Endothelial cell of umbilical vein (primary cell): ENCODE measurements around the gene TSPAN9. TPM values are rescaled to one million over a fixed set of nuclear protein-coding genes. Genes with fewer than 3 reads are reported as not detected.

Experiments used
- BruUV-seq: library from RNA; stranded (reverse); fragments of 400-500 nt; replicated peaks from 2 replicates; lab custom pipeline; 2021; lab: Mats Ljungman, UMichigan
- CTCF ChIA-PET: fragments of 300-600, 350-600 bp; sonication (Branson Sonifier 250); formaldehyde crosslinking; loops from one replicate; lab custom pipeline; 2021; ENCODE audit warnings: antibody characterized with exemption, inconsistent platforms; lab: Charles Lee
- POLR2A ChIA-PET: fragments of 300-600, 350-600 bp; sonication (Branson Sonifier 250); formaldehyde crosslinking; loops from one replicate; lab custom pipeline; 2021; ENCODE audit warnings: antibody characterized with exemption, inconsistent platforms; lab: Charles Lee
- DNase-seq: peaks from one replicate; pipeline ENCODE4 v3.0.0-alpha.2; 2011; ENCODE audit warnings: low read depth, low spot score
- FAIRE-seq: peaks from 2 replicates; lab custom pipeline; 2011; peaks lifted over from hg19 to GRCh38; lab: Jason Lieb, UNC
- H2AFZ ChIP-seq: 2 replicates; pipeline ENCODE4 v1.6.0; 2012; ENCODE audit warnings: low read depth, low read length, control low read depth, inconsistent platforms
- H3K27ac ChIP-seq: 2 replicates; pipeline ENCODE4 v1.5.1; 2011; ENCODE audit warnings: low read depth, mild to moderate bottlenecking, control low read depth, low read length, moderate library complexity; ENCODE audit not compliant: insufficient read depth
- H3K27me3 ChIP-seq, 2 experiments: 2 replicates each; pipeline versions ENCODE4 v1.6.0 to v1.6.1; 2011; ENCODE audit warnings: low read length in 2 of 2, mixed read lengths in 1 of 2; ENCODE audit not compliant: control insufficient read depth in 2 of 2, insufficient read depth in 2 of 2
- H3K36me3 ChIP-seq, 2 experiments: 2 replicates in 1 of 2; 3 replicates in 1 of 2; pipeline ENCODE4 v1.5.1; 2011; ENCODE audit warnings: low read length in 2 of 2, mild to moderate bottlenecking in 1 of 2, moderate library complexity in 1 of 2; ENCODE audit not compliant: control insufficient read depth in 2 of 2, insufficient read depth in 2 of 2; ENCODE audit errors: extremely low read depth in 1 of 2
- H3K4me1 ChIP-seq: 3 replicates; pipeline ENCODE4 v1.5.1; 2011; ENCODE audit warnings: mild to moderate bottlenecking, low read length; ENCODE audit not compliant: control insufficient read depth, insufficient read depth; ENCODE audit errors: extremely low read depth
- H3K4me2 ChIP-seq: 2 replicates; pipeline ENCODE4 v1.6.1; 2011; ENCODE audit warnings: low read length, control low read depth, mixed read lengths; ENCODE audit not compliant: insufficient read depth
- H3K4me3 ChIP-seq, 3 experiments: fragments of 200-600 bp in 1 of 3; sonication (generic), shearing (Covaris generic) in 1 of 3; replicated peaks in 1 of 3; 2 replicates each; pipeline ENCODE4 v1.5.1; 2011 to 2016; ENCODE audit warnings: control low read depth in 3 of 3, low read length in 3 of 3, mild to moderate bottlenecking in 2 of 3, inconsistent platforms in 1 of 3, low read depth in 1 of 3, moderate library complexity in 1 of 3; ENCODE audit not compliant: insufficient read depth in 1 of 3
- H3K79me2 ChIP-seq: 2 replicates; pipeline ENCODE4 v1.6.0; 2012; ENCODE audit warnings: low read length, inconsistent platforms; ENCODE audit not compliant: control insufficient read depth, insufficient read depth
- H3K9ac ChIP-seq: replicated peaks from 2 replicates; pipeline ENCODE3; 2011; ENCODE audit warnings: low read length, control low read depth; ENCODE audit not compliant: insufficient read depth; ENCODE audit errors: extremely low read depth
- H3K9me1 ChIP-seq: replicated peaks from 3 replicates; pipeline ENCODE4 v1.6.0; 2011; ENCODE audit warnings: mild to moderate bottlenecking, low read length; ENCODE audit not compliant: control insufficient read depth, insufficient read depth; ENCODE audit errors: extremely low read depth
- H3K9me3 ChIP-seq: replicated peaks from 2 replicates; pipeline ENCODE4 v1.5.1; 2012; ENCODE audit warnings: low read length, inconsistent platforms; ENCODE audit not compliant: control insufficient read depth, insufficient read depth
- H4K20me1 ChIP-seq: replicated peaks from 2 replicates; pipeline ENCODE3; 2011; ENCODE audit warnings: mild to moderate bottlenecking, low read length; ENCODE audit not compliant: control insufficient read depth, insufficient read depth; ENCODE audit errors: extremely low read depth
- EZH2 ChIP-seq: IDR thresholded peaks from 2 replicates; pipeline ENCODE4 v1.6.1; 2012; ENCODE audit warnings: borderline replicate concordance, low read depth, mild to moderate bottlenecking, moderate library complexity, low read length, inconsistent platforms; ENCODE audit not compliant: severe bottlenecking
- JUN ChIP-seq: IDR thresholded peaks from 2 replicates; pipeline ENCODE4 v1.6.1; 2011; ENCODE audit warnings: borderline replicate concordance, low read depth; ENCODE audit not compliant: insufficient read length, insufficient read depth
- dilution Hi-C: fragments of 300-500 bp; cut with MboI; formaldehyde crosslinking; loops from one replicate; pipeline ENCODE4 v1.15.0; 2019; ENCODE audit warnings: low sequenced_read_pairs; ENCODE audit not compliant: extremely low pct_ligation_motif_present
- intact Hi-C: fragments of 100-400 bp; cut with micrococcal nuclease; formaldehyde crosslinking; loops from one replicate; pipeline ENCODE4 v1.10.0; 2022
- polyA plus RNA-seq, 4 experiments: library from polyadenylated mRNA; depleted of rRNA in 3 of 4; stranded (reverse) in 3 of 4; unstranded in 1 of 4; fragments of >200 nt; gene quantifications; 2 replicates each; pipeline versions ENCODE4 v1.2.1 to v1.2.3, GENCODE V29; 2011 to 2012; ENCODE audit warnings: missing spikeins in 1 of 4
- total RNA-seq: library from RNA; stranded (reverse); gene quantifications from 2 replicates; pipeline ENCODE4 v1.2.3, GENCODE V29; 2021
- TF ChIP-seq, protein P1 (sequence below): IDR thresholded peaks from 2 replicates; pipeline ENCODE4 v1.6.1; 2011; ENCODE audit not compliant: insufficient read depth, insufficient read length
- TF ChIP-seq, protein P2 (sequence below), 2 donors: IDR thresholded peaks; 1 replicate in 1 of 2; 2 replicates in 1 of 2; pipeline ENCODE4 v1.5.1; 2011; ENCODE audit warnings: low read length in 2 of 2, mild to moderate bottlenecking in 2 of 2, moderate library complexity in 2 of 2, control low read depth in 1 of 2, inconsistent platforms in 1 of 2, low read depth in 1 of 2; ENCODE audit not compliant: insufficient read depth in 1 of 2; ENCODE audit errors: extremely low read depth in 1 of 2

TSPAN9 gene
- total and polyA plus RNA-seq, 2 donors (not counting 3 experiments of a cell fraction or from before 2014, with no cell fraction given) = 43.3 to 66.8 TPM

DNA sequence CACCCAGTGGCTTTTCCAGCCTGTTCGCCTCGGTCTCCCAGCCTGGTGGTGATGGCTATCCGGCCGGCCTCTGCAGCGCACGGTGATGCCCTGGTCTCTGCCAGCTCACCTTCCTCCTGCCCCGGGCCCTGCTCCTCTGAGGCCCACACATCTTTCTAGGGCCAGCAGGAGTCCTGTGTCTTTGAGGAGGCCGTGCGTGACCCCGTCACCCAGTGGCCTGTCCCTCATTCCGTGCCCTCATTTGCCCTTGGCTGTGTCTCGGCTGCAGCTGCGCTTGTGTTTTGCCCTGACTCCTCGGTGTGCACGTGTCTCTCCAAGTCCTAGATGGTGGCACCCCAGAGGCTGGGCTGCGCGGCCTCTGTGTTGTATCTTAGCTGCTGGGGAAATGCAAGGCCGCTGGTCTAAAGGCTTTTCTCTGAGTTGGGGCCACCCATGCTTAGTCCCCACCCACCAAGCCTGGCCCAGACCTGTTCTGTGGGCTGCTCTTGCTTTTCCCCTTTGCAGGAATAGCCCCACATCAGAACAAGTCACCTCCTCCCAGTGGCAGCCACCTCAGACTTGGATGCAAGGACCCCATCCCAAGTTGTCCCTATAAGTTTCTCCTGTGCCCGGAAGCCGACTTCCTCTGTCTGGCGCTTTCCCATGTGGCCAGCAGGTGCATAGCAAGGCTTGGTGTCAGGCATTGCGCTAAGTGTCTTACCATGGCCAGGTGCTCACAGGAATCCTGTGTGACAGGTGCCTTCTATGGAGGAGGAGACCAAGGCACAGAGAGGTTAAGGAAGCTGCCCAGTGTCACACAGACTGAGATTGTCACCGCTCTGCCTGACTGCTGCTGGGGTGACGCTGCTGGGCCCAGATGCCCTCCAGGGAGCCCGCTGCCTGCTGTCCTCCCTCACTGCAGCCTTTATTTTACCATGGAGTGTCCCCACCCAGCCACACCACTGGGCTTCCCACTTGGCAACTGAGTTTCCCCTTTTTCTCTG is 64.5 kb downstream of the TSPAN9 start:
- no peaks in the 10 kb centered on the region for H3K9me1 ChIP-seq
- H3K36me3 ChIP-seq = no peaks in the 10 kb centered on the region
- no peak overlapping the region for H3K9ac ChIP-seq
- no peaks in the 10 kb centered on the region for H3K9me3 ChIP-seq
- no TSS peak for BruUV-seq
- no peak for DNase-seq
- H3K27me3 ChIP-seq = no peaks in the 10 kb centered on the region
- no peak overlapping the region for H3K4me2 ChIP-seq
- no peak overlapping the region for H2AFZ ChIP-seq
- POLR2A ChIA-PET = no interaction called here
- H3K79me2 ChIP-seq = no peaks in the 10 kb centered on the region
- no peak overlapping the region for H3K27ac ChIP-seq
- no peak overlapping the region for H3K4me3 ChIP-seq
- FAIRE-seq = no peak
- no peaks in the 10 kb centered on the region for H4K20me1 ChIP-seq
- intact Hi-C loops = no loop called here
- H3K4me1 ChIP-seq = no peaks in the 10 kb centered on the region
- CTCF ChIA-PET = interaction anchor here (2.4 to 14.7 kb wide), 2 partner anchors 69 to 132 kb away, joined by 11 to 312 read pairs; no protein-coding TSS in a partner anchor
- dilution Hi-C loops = no loop called here
- TF ChIP-seq JUN (no peak), EZH2 (no peak)
- TF ChIP-seq, protein P1, sequence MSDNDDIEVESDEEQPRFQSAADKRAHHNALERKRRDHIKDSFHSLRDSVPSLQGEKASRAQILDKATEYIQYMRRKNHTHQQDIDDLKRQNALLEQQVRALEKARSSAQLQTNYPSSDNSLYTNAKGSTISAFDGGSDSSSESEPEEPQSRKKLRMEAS = no peak
- TF ChIP-seq, protein P2, sequence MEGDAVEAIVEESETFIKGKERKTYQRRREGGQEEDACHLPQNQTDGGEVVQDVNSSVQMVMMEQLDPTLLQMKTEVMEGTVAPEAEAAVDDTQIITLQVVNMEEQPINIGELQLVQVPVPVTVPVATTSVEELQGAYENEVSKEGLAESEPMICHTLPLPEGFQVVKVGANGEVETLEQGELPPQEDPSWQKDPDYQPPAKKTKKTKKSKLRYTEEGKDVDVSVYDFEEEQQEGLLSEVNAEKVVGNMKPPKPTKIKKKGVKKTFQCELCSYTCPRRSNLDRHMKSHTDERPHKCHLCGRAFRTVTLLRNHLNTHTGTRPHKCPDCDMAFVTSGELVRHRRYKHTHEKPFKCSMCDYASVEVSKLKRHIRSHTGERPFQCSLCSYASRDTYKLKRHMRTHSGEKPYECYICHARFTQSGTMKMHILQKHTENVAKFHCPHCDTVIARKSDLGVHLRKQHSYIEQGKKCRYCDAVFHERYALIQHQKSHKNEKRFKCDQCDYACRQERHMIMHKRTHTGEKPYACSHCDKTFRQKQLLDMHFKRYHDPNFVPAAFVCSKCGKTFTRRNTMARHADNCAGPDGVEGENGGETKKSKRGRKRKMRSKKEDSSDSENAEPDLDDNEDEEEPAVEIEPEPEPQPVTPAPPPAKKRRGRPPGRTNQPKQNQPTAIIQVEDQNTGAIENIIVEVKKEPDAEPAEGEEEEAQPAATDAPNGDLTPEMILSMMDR (IDR thresholded peaks at IDR 0.05; ENCODE audit: extremely low read depth in 1 of 2, insufficient read depth in 1 of 2, low read depth in 1 of 2, low read length in 2 of 2) = no peak
